ENCODE data around the gene NELFCD.
A peak's percentile ranks its signal among the peaks of the same experiment; 100 is the strongest.
"Not testable (repeated sequence)": the region's sequence is repeated elsewhere in the genome, so short reads cannot be mapped to it uniquely, and the experiment has no call there.

The NELFCD gene

GRCh38 chr20:59026904-59027740, 46.1 kb downstream of the NELFCD start:
- DNase-seq (ENCODE audit: low spot score), result no peak

GRCh38 chr20:59027741-59028320, 46.8 kb downstream of the NELFCD start:
- DNase-seq (ENCODE audit: low spot score), result no peak

GRCh38 chr20:59028812-59029211, 47.8 kb downstream of the NELFCD start:
- DNase-seq (ENCODE audit: low spot score), result no peak

- no peak for DNase-seq (ENCODE audit: low spot score)
These were observed 50.0 kb downstream of the NELFCD start for GRCh38 chr20:59030911-59031563.

GRCh38 chr20:59031564-59032022, 50.5 kb downstream of the NELFCD start:
- DNase-seq (ENCODE audit: low spot score), result no peak

GRCh38 chr20:59032023-59032712, 51.1 kb downstream of the NELFCD start, which contains the start of gene ATP5F1E:
Gene ATP5F1E, minus strand, starts transcription at chr20:59032335. Its CDS starts 84 bp downstream, at chr20:59032251.
- DNase-seq (ENCODE audit: low spot score), result peak; percentile 95

- no peak for DNase-seq (ENCODE audit: low spot score)
These were observed 51.6 kb downstream of the NELFCD start for GRCh38 chr20:59032713-59033059.

GRCh38 chr20:59033093-59033492, 52.0 kb downstream of the NELFCD start:
- no peak for DNase-seq (ENCODE audit: low spot score)

GRCh38 chr20:59033616-59034165, 52.6 kb downstream of the NELFCD start:
- no peak for DNase-seq (ENCODE audit: low spot score)

- no peak for DNase-seq (ENCODE audit: low spot score)
These were observed 54.3 kb downstream of the NELFCD start for GRCh38 chr20:59035381-59035780.

- DNase-seq (ENCODE audit: low spot score), result no peak
These were observed 56.3 kb downstream of the NELFCD start for GRCh38 chr20:59037386-59037785.

- no peak for DNase-seq (ENCODE audit: low spot score)
These were observed 58.2 kb downstream of the NELFCD start for GRCh38 chr20:59039233-59039632.

- DNase-seq (ENCODE audit: low spot score), result no peak
These were observed 59.6 kb downstream of the NELFCD start for GRCh38 chr20:59040667-59041066.

- DNase-seq (ENCODE audit: low spot score), result not testable (repeated sequence)
These were observed 60.4 kb downstream of the NELFCD start for GRCh38 chr20:59041487-59041886.

GRCh38 chr20:59042151-59042795, 61.2 kb downstream of the NELFCD start, which contains the start of gene PRELID3B:
Gene PRELID3B, minus strand, starts transcription at chr20:59042786. Its CDS starts 56 bp downstream, at chr20:59042730.
- DNase-seq (ENCODE audit: low spot score), result no peak

- DNase-seq (ENCODE audit: low spot score), result peak; percentile 84
These were observed 62.0 kb downstream of the NELFCD start for GRCh38 chr20:59042796-59043631.

GRCh38 chr20:59043698-59044097, 62.6 kb downstream of the NELFCD start:
- DNase-seq (ENCODE audit: low spot score), result no peak

GRCh38 chr20:59044295-59044694, 63.2 kb downstream of the NELFCD start:
- no peak for DNase-seq (ENCODE audit: low spot score)
